ENCODE results near the gene SLC8A1. TPM values are rescaled to one million over a fixed set of nuclear protein-coding genes. Genes with fewer than 3 reads are reported as not detected.

The SLC8A1 gene
- total and polyA plus RNA-seq, 12 donors: 0.54 to 128 (median 18.5) TPM

- WGBS, 4 donors: 79 to 92% (median 89%) methylated on average over 2 of the region's 2 CpGs
- TF ChIP-seq CTCF (IDR thresholded peaks at IDR 0.05) (no peak), POLR2A (IDR thresholded peaks at IDR 0.05) (no peak)
Measured at GRCh38 chr2:40299781-40300180, 152.1 kb downstream of the SLC8A1 start.

GRCh38 chr2:40299173-40299572 lies 152.7 kb downstream of the SLC8A1 start:
- no peak overlapping the region for H3K27ac ChIP-seq
- DNase-seq: no peak
- no peaks in the 10 kb centered on the region for H3K9me3 ChIP-seq (replicated peaks in 1 of 3)
- H3K4me3 ChIP-seq: no peak overlapping the region
- WGBS, 4 donors: 75 to 84% (median 82%) methylated on average over 1 of the region's 1 CpG
- intact Hi-C loops (cut with DNase I): no loop called here
- H3K4me1 ChIP-seq (replicated peaks in 1 of 2): peaks cover 0 to 4% of the 10 kb centered on the region in 2 donors
- no peaks in the 10 kb centered on the region for H3K27me3 ChIP-seq
- no peaks in the 10 kb centered on the region for H3K36me3 ChIP-seq (replicated peaks in 1 of 2)
- TF ChIP-seq CTCF (IDR thresholded peaks at IDR 0.05) (no peak), POLR2A (IDR thresholded peaks at IDR 0.05) (no peak)

More at GRCh38 chr2:40299781-40300180, 152.1 kb downstream of the SLC8A1 start:
- Histone ChIP-seq H3K36me3 (replicated peaks in 1 of 2) (no peaks in the 10 kb centered on the region), H3K9me3 (replicated peaks in 1 of 3) (no peaks in the 10 kb centered on the region), H3K4me1 (replicated peaks in 1 of 2) (peaks cover 0 to 5% of the 10 kb centered on the region in 2 donors), H3K27me3 (no peaks in the 10 kb centered on the region), H3K4me3 (no peak overlapping the region), H3K27ac (no peak overlapping the region)
- intact Hi-C loops (cut with DNase I): no loop called here
- DNase-seq: no peak

GRCh38 chr2:40298026-40298425 lies 153.9 kb downstream of the SLC8A1 start:
- no peak for TF ChIP-seq POLR2A (IDR thresholded peaks at IDR 0.05)
- TF ChIP-seq CTCF (IDR thresholded peaks at IDR 0.05): no peak
- Histone ChIP-seq H3K4me3 (no peak overlapping the region), H3K27me3 (no peaks in the 10 kb centered on the region), H3K4me1 (replicated peaks in 1 of 2) (no peaks in the 10 kb centered on the region), H3K36me3 (replicated peaks in 1 of 2) (no peaks in the 10 kb centered on the region), H3K9me3 (replicated peaks in 1 of 3) (no peaks in the 10 kb centered on the region), H3K27ac (no peak overlapping the region)
- 91 to 94% (median 93%) methylated on average over 2 to 3 of the region's 3 CpGs for WGBS, 4 donors
- no peak for DNase-seq
- intact Hi-C loops (cut with DNase I): no loop called here

- Histone ChIP-seq H3K36me3 (replicated peaks in 1 of 2) (no peaks in the 10 kb centered on the region), H3K4me3 (no peak overlapping the region), H3K27me3 (no peaks in the 10 kb centered on the region), H3K9me3 (replicated peaks in 1 of 3) (no peaks in the 10 kb centered on the region), H3K27ac (no peak overlapping the region), H3K4me1 (replicated peaks in 1 of 2) (no peaks in the 10 kb centered on the region)
- intact Hi-C loops (cut with DNase I): no loop called here
- TF ChIP-seq POLR2A (IDR thresholded peaks at IDR 0.05): no peak
- TF ChIP-seq CTCF (IDR thresholded peaks at IDR 0.05): no peak
- no peak for DNase-seq
- WGBS, 4 donors: 85 to 94% (median 92%) methylated on average over 1 of the region's 1 CpG
Measured at GRCh38 chr2:40292291-40292690, 159.6 kb downstream of the SLC8A1 start.

All from adrenal gland (tissue), 12 donors.